Omental fat pad (tissue), 4 donors: ENCODE data around the gene MRPL4. TPM values are rescaled to one million over a fixed set of nuclear protein-coding genes. Genes with fewer than 3 reads are reported as not detected.
"Not testable (repeated sequence)": the region's sequence is repeated elsewhere in the genome, so short reads cannot be mapped to it uniquely, and the experiment has no call there.

Experiments
- ATAC-seq: fragments of 150-250 bp; one replicate; pipeline ENCODE4 v1.9.1; 2016; ENCODE audit warnings: mild to moderate bottlenecking, moderate library complexity; ENCODE audit not compliant: low FRiP score
- DNase-seq: peaks from one replicate; pipeline ENCODE4 v3.0.0-alpha.2; 2019; ENCODE audit warnings: low spot score
- total RNA-seq, 4 donors: library from RNA; depleted of rRNA; stranded (reverse); fragments of >200 nt; gene quantifications; one replicate each; pipeline ENCODE4 v1.1.0, GENCODE V29; 2016
- TF ChIP-seq, protein P1 (sequence below), 3 donors: fragments of 450-650 bp; IDR thresholded peaks; one replicate each; pipeline ENCODE4 v1.5.1; 2016 to 2017; ENCODE audit warnings: antibody characterized with exemption in 3 of 3, mild to moderate bottlenecking in 3 of 3, moderate library complexity in 2 of 3

MRPL4 gene
- total RNA-seq, 4 donors from 2014 or later: 44.6 to 73.3 (median 65.7) TPM

DNA sequence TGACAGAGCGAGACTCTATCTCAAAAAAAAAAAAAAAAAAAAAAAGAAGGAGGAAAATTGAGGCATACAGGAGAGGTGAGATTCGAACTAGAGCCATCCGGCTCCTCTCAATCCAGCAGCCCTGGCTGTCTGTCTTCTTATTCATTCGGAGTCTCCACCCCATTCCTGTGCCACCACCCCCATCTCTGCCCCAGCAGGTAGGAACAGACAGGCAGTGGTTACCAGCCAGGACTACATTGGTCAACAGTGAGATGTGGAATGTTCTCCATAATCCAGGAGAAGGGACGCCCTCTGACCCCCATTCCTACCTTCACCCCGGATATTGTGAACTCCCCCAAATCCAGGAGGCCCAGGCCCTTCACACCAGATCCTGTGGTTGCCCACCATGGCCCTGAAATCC lies 14.3 kb upstream of the MRPL4 start:
- DNase-seq: no peak
- no peak for ATAC-seq
- TF ChIP-seq, protein P1, sequence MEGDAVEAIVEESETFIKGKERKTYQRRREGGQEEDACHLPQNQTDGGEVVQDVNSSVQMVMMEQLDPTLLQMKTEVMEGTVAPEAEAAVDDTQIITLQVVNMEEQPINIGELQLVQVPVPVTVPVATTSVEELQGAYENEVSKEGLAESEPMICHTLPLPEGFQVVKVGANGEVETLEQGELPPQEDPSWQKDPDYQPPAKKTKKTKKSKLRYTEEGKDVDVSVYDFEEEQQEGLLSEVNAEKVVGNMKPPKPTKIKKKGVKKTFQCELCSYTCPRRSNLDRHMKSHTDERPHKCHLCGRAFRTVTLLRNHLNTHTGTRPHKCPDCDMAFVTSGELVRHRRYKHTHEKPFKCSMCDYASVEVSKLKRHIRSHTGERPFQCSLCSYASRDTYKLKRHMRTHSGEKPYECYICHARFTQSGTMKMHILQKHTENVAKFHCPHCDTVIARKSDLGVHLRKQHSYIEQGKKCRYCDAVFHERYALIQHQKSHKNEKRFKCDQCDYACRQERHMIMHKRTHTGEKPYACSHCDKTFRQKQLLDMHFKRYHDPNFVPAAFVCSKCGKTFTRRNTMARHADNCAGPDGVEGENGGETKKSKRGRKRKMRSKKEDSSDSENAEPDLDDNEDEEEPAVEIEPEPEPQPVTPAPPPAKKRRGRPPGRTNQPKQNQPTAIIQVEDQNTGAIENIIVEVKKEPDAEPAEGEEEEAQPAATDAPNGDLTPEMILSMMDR (IDR thresholded peaks at IDR 0.05): no peak

- DNase-seq (no peak), ATAC-seq (peak; percentile 38)
- TF ChIP-seq, protein P1 (IDR thresholded peaks at IDR 0.05): no peak
These were observed 13.7 kb upstream of the MRPL4 start for GRCh38 chr19:10238172-10238783.

GRCh38 chr19:10241826-10242449 lies 10.1 kb upstream of the MRPL4 start:
- DNase-seq, ATAC-seq: not testable (repeated sequence)

- no peak for ATAC-seq
- DNase-seq: no peak
- TF ChIP-seq, protein P1 (IDR thresholded peaks at IDR 0.05): no peak
These were observed 8.4 kb upstream of the MRPL4 start for GRCh38 chr19:10243606-10244005.

- ATAC-seq (no peak), DNase-seq (no peak)
- TF ChIP-seq, protein P1 (IDR thresholded peaks at IDR 0.05): no peak
These were observed 6.7 kb upstream of the MRPL4 start for GRCh38 chr19:10245189-10245939.

- ATAC-seq (no peak), DNase-seq (no peak)
- TF ChIP-seq, protein P1 (IDR thresholded peaks at IDR 0.05): no peak
These were observed 5.5 kb upstream of the MRPL4 start for GRCh38 chr19:10246511-10246910.

GRCh38 chr19:10252707-10253106 lies 693 bp downstream of the MRPL4 start:
- DNase-seq: no peak
- ATAC-seq: no peak
- TF ChIP-seq, protein P1 (IDR thresholded peaks at IDR 0.05): no peak
